ENCODE measurements around the gene PDF.
A peak's percentile ranks its signal among the peaks of the same experiment; 100 is the strongest.
"Not testable (repeated sequence)": the region's sequence is repeated elsewhere in the genome, so short reads cannot be mapped to it uniquely, and the experiment has no call there.

The PDF gene

GRCh38 chr16:69301187-69301586 lies 29.2 kb downstream of the PDF start:
- TF ChIP-seq CTCF (IDR thresholded peaks at IDR 0.05; ENCODE audit: control extremely low read depth, extremely low read depth, low read depth, missing control alignments) = no peak
- POLR2A ChIA-PET = no interaction called here
- no peak for DNase-seq (ENCODE audit: extremely low spot score)
- CTCF ChIA-PET = interaction anchor here (0.6 to 2.9 kb wide), 5 partner anchors 9 to 134 kb away, joined by 3 to 8 read pairs (median 5); no protein-coding TSS in a partner anchor

GRCh38 chr16:69298261-69298660 lies 32.1 kb downstream of the PDF start:
- DNase-seq (ENCODE audit: extremely low spot score) = no peak
- CTCF ChIA-PET = no interaction called here
- POLR2A ChIA-PET = no interaction called here
- TF ChIP-seq CTCF (IDR thresholded peaks at IDR 0.05; ENCODE audit: control extremely low read depth, extremely low read depth, low read depth, missing control alignments) = no peak

GRCh38 chr16:69296771-69297170 lies 33.6 kb downstream of the PDF start:
- CTCF ChIA-PET = interaction anchor here (1.3 to 3.2 kb wide), 2 partner anchors 11 to 29 kb away, joined by 3 to 11 read pairs; no protein-coding TSS in a partner anchor
- DNase-seq (ENCODE audit: extremely low spot score); POLR2A ChIA-PET: not testable (repeated sequence)

GRCh38 chr16:69294051-69294450 lies 36.3 kb downstream of the PDF start:
- no peak for DNase-seq (ENCODE audit: extremely low spot score)
- ChIA-PET CTCF (interaction anchor here (3.2 kb wide), 1 partner anchor 8 kb away, joined by 11 read pairs; no protein-coding TSS in a partner anchor), POLR2A (no interaction called here)
- TF ChIP-seq CTCF (IDR thresholded peaks at IDR 0.05; ENCODE audit: control extremely low read depth, extremely low read depth, low read depth, missing control alignments) = no peak

GRCh38 chr16:69293401-69293800 lies 37.0 kb downstream of the PDF start:
- TF ChIP-seq CTCF (IDR thresholded peaks at IDR 0.05; ENCODE audit: control extremely low read depth, extremely low read depth, low read depth, missing control alignments) = no peak
- no peak for DNase-seq (ENCODE audit: extremely low spot score)
- POLR2A ChIA-PET = no interaction called here
- CTCF ChIA-PET = interaction anchor here (1.1 kb wide), 1 partner anchor 151 kb away, joined by 3 read pairs; no protein-coding TSS in a partner anchor

- POLR2A ChIA-PET; DNase-seq (ENCODE audit: extremely low spot score): not testable (repeated sequence)
- CTCF ChIA-PET = interaction anchor here (2.3 kb wide), 1 partner anchor 9 kb away, joined by 8 read pairs; no protein-coding TSS in a partner anchor
Observed at GRCh38 chr16:69291657-69292056, 38.7 kb downstream of the PDF start.

- TF ChIP-seq CTCF (IDR thresholded peaks at IDR 0.05; ENCODE audit: control extremely low read depth, extremely low read depth, low read depth, missing control alignments) = peak; percentile 46
- ChIA-PET CTCF (interaction anchor here (0.7 to 4.4 kb wide), 19 partner anchors 9 to 854 kb away, joined by 3 to 72 read pairs (median 4); no protein-coding TSS in a partner anchor), POLR2A (interaction anchor here (0.9 kb wide), 1 partner anchor 137 kb away, joined by 5 read pairs; no protein-coding TSS in a partner anchor)
- peak; percentile 56 for DNase-seq (ENCODE audit: extremely low spot score)
Observed at GRCh38 chr16:69286941-69287713, 43.3 kb downstream of the PDF start.
